Tibial nerve (tissue), 4 donors: ENCODE results near the gene SAMD10. TPM values are rescaled to one million over a fixed set of nuclear protein-coding genes. Genes with fewer than 3 reads are reported as not detected.

Experiments
- DNase-seq, 2 donors: peaks; one replicate each; pipeline ENCODE4 v3.0.0-alpha.2; 2019; ENCODE audit warnings: low spot score in 2 of 2
- H3K27ac ChIP-seq, 4 donors: fragments of 200-600 bp; sonication (generic) in 3 of 4; one replicate each; pipeline ENCODE4 v1.5.1; 2017 to 2019; ENCODE audit warnings: mild to moderate bottlenecking in 1 of 4
- H3K27me3 ChIP-seq, 2 donors: fragments of 200-600 bp; sonication (generic) in 1 of 2; one replicate each; pipeline versions ENCODE4 v1.5.1 to v1.6.0; 2017 to 2019
- H3K36me3 ChIP-seq, 3 donors: fragments of 200-600 bp; sonication (generic); one replicate each; pipeline ENCODE4 v1.5.1; 2018 to 2019
- H3K4me1 ChIP-seq, 4 donors: fragments of 200-600 bp; sonication (generic) in 3 of 4; one replicate each; pipeline ENCODE4 v1.5.1; 2017 to 2019
- H3K4me3 ChIP-seq, 4 donors: fragments of 200-600 bp; sonication (generic) in 3 of 4; one replicate each; pipeline ENCODE4 v1.5.1; 2017 to 2019; ENCODE audit warnings: mild to moderate bottlenecking in 1 of 4, moderate library complexity in 1 of 4
- H3K9me3 ChIP-seq, 4 donors: fragments of 200-600 bp; sonication (generic) in 3 of 4; one replicate each; pipeline ENCODE4 v1.5.1; 2017 to 2019
- EP300 ChIP-seq, 2 donors: sonication (generic); formaldehyde crosslinking; IDR thresholded peaks; one replicate each; pipeline ENCODE4 v1.6.1; 2017; ENCODE audit warnings: antibody characterized with exemption in 2 of 2, mild to moderate bottlenecking in 1 of 2
- POLR2A ChIP-seq, 2 donors: fragments of 450-650 bp; IDR thresholded peaks; one replicate each; pipeline ENCODE4 v1.6.1; 2017; ENCODE audit warnings: antibody characterized with exemption in 2 of 2, mild to moderate bottlenecking in 2 of 2, moderate library complexity in 2 of 2
- WGBS, 2 donors: methylation state at CpG; one replicate each; pipeline ENCODE4 v1.1.5; 2018; 5-methylcytosine and 5-hydroxymethylcytosine counted together
- small RNA-seq: library from RNA; depleted of rRNA; stranded (forward); fragments of <200 nt; gene quantifications from one replicate; pipeline ENCODE3, GENCODE V24; 2016
- total RNA-seq, 4 donors: library from RNA; depleted of rRNA; stranded (reverse); fragments of >200 nt; gene quantifications; one replicate each; pipeline ENCODE4 v1.1.0, GENCODE V29; 2016
- TF ChIP-seq, protein P1 (sequence below), 5 experiments: fragments of 200-600 bp in 3 of 5; fragments of 450-650 bp in 2 of 5; sonication (generic) in 3 of 5; IDR thresholded peaks; one replicate each; pipeline ENCODE4 v1.5.1; 2016 to 2019; ENCODE audit warnings: antibody characterized with exemption in 5 of 5, mild to moderate bottlenecking in 3 of 5, moderate library complexity in 2 of 5

Gene SAMD10
- total RNA-seq, 4 donors from 2014 or later = 1.3 to 5.1 (median 2.8) TPM

GRCh38 chr20:63929071-63929470 is 50.4 kb downstream of the SAMD10 start:
- H3K27ac ChIP-seq = no peak overlapping the region
- no peaks in the 10 kb centered on the region for H3K4me1 ChIP-seq
- DNase-seq = no peak
- H3K4me3 ChIP-seq = no peak overlapping the region
- H3K27me3 ChIP-seq = no peaks in the 10 kb centered on the region
- no peak for TF ChIP-seq POLR2A (IDR thresholded peaks at IDR 0.05)
- no peak for TF ChIP-seq EP300 (IDR thresholded peaks at IDR 0.05)
- TF ChIP-seq, protein P1, sequence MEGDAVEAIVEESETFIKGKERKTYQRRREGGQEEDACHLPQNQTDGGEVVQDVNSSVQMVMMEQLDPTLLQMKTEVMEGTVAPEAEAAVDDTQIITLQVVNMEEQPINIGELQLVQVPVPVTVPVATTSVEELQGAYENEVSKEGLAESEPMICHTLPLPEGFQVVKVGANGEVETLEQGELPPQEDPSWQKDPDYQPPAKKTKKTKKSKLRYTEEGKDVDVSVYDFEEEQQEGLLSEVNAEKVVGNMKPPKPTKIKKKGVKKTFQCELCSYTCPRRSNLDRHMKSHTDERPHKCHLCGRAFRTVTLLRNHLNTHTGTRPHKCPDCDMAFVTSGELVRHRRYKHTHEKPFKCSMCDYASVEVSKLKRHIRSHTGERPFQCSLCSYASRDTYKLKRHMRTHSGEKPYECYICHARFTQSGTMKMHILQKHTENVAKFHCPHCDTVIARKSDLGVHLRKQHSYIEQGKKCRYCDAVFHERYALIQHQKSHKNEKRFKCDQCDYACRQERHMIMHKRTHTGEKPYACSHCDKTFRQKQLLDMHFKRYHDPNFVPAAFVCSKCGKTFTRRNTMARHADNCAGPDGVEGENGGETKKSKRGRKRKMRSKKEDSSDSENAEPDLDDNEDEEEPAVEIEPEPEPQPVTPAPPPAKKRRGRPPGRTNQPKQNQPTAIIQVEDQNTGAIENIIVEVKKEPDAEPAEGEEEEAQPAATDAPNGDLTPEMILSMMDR (IDR thresholded peaks at IDR 0.05) = no peak
- no peaks in the 10 kb centered on the region for H3K9me3 ChIP-seq
- H3K36me3 ChIP-seq = peaks cover 0 to 65% (median 33%) of the 10 kb centered on the region in 3 donors
- WGBS, 2 donors = 95 to 96% methylated on average over 26 of the region's 26 CpGs

- H3K27ac ChIP-seq = no peak overlapping the region
- DNase-seq = no peak
- H3K36me3 ChIP-seq = peaks cover 0 to 45% (median 27%) of the 10 kb centered on the region in 3 donors
- H3K4me3 ChIP-seq = no peak overlapping the region
- no peaks in the 10 kb centered on the region for H3K4me1 ChIP-seq
- no peaks in the 10 kb centered on the region for H3K9me3 ChIP-seq
- WGBS, 2 donors = 77 to 85% methylated on average over 8 of the region's 8 CpGs
- no peaks in the 10 kb centered on the region for H3K27me3 ChIP-seq
- TF ChIP-seq, protein P1 (IDR thresholded peaks at IDR 0.05) = no peak
- TF ChIP-seq POLR2A (IDR thresholded peaks at IDR 0.05) = no peak
- TF ChIP-seq EP300 (IDR thresholded peaks at IDR 0.05) = no peak
These were observed 53.1 kb downstream of the SAMD10 start for GRCh38 chr20:63926298-63926697.

DNA sequence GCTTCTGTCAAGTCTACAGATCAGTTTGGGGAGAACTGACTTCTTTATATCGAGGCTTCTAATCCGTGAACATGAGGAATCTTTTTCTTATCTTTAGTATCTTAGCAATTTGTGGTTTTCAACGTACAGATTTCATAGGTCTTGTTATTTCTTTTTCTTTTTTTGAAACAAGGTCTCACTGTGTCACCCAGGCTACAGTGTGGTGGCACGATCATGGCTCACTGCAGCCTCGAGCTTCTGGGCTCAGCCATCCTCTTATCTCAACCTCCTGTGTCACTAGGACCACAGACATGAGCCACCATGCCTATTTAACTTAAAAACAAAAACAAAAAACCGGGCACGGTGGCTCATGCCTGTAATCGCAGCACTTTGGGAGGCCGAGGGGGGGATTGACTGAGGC is 55.2 kb downstream of the SAMD10 start:
- TF ChIP-seq EP300 (IDR thresholded peaks at IDR 0.05) = no peak

More for the DNA sequence above, 55.2 kb downstream of the SAMD10 start:
- Histone ChIP-seq H3K9me3 (no peaks in the 10 kb centered on the region), H3K4me3 (no peak overlapping the region), H3K36me3 (peaks cover 0 to 32% (median 13%) of the 10 kb centered on the region in 3 donors), H3K27ac (no peak overlapping the region), H3K4me1 (no peaks in the 10 kb centered on the region), H3K27me3 (no peaks in the 10 kb centered on the region)
- 77 to 82% methylated on average over 9 of the region's 9 CpGs for WGBS, 2 donors
- DNase-seq = no peak

Small RNAs within 50 kb of the gene (small RNA-seq; reads per million reads assigned to genes)
- not detected for gene MIR647

Other genes with a start within 250 kb of the SAMD10 start
- 10 to 100 TPM; 11.4 to 51.9 (median 17.6) TPM for gene LIME1, start 243.0 kb downstream of the SAMD10 start, total RNA-seq
- 100 to 1,000 TPM in 1 of 4 donors, 10 to 100 TPM in 3; 71.5 to 126 (median 72.5) TPM for gene SLC2A4RG, start 239.9 kb downstream of the SAMD10 start, total RNA-seq
- gene ZBTB46, start 148.4 kb downstream of the SAMD10 start, total RNA-seq = 10 to 100 TPM; 11.5 to 20.4 (median 12.6) TPM
- not detected for gene ABHD16B, start 118.1 kb downstream of the SAMD10 start, total RNA-seq
- gene TPD52L2, start 114.4 kb downstream of the SAMD10 start, total RNA-seq = 100 to 1,000 TPM; 108 to 122 (median 115) TPM
- gene DNAJC5, start 84.5 kb downstream of the SAMD10 start, total RNA-seq = 10 to 100 TPM; 30.6 to 40.2 (median 32.1) TPM
- 10 to 100 TPM; 31.2 to 96.0 (median 50.0) TPM for gene UCKL1, start 23.2 kb downstream of the SAMD10 start, total RNA-seq
- gene ZNF512B, start 9.7 kb downstream of the SAMD10 start, total RNA-seq = 10 to 100 TPM in 2 of 4 donors, 1 to 10 TPM in 2; 8.3 to 18.3 (median 11.7) TPM
- 10 to 100 TPM; 70.5 to 77.0 (median 73.8) TPM for gene PRPF6, start 1.5 kb upstream of the SAMD10 start, total RNA-seq
- gene C20orf204, start 56.5 kb upstream of the SAMD10 start, total RNA-seq = 10 to 100 TPM in 1 of 4 donors, 1 to 10 TPM in 3; 1.7 to 14.4 (median 4.1) TPM
- 10 to 100 TPM in 3 of 4 donors, 1 to 10 TPM in 1; 4.6 to 44.6 (median 21.4) TPM for gene SOX18, start 70.0 kb upstream of the SAMD10 start, total RNA-seq
- gene TCEA2, start 83.6 kb upstream of the SAMD10 start, total RNA-seq = 10 to 100 TPM; 45.6 to 62.9 (median 59.2) TPM
- gene RGS19, start 99.9 kb upstream of the SAMD10 start, total RNA-seq = 10 to 100 TPM; 12.9 to 35.7 (median 20.1) TPM
- 1 to 10 TPM in 1 of 4 donors, under 1 TPM in 3; 0.21 to 1.5 (median 0.71) TPM for gene OPRL1, start 100.4 kb upstream of the SAMD10 start, total RNA-seq
- 1 to 10 TPM in 1 of 4 donors, under 1 TPM in 2, not detected in 1; 0.59 to 1.3 (median 0.84) TPM for gene LKAAEAR1, start 104.8 kb upstream of the SAMD10 start, total RNA-seq
- gene NPBWR2, start 127.9 kb upstream of the SAMD10 start, total RNA-seq = not detected
- not detected for gene MYT1, start 184.8 kb upstream of the SAMD10 start, total RNA-seq